PFSK-1 (cell line): ENCODE results near the gene PRR23A.

Source experiments
- FOXP2 ChIP-seq: optimal IDR thresholded peaks from 2 replicates; pipeline ENCODE3; 2011; ENCODE audit warnings: borderline replicate concordance, control low read depth, inconsistent platforms; ENCODE audit not compliant: insufficient read depth; ENCODE audit errors: extremely low read length, extremely low read depth
- POLR2AphosphoS5 ChIP-seq: IDR thresholded peaks from 2 replicates; pipeline ENCODE4 v1.6.1; 2012; ENCODE audit warnings: low read depth, mild to moderate bottlenecking, control low read depth, low read length, moderate library complexity
- SIN3A ChIP-seq: IDR thresholded peaks from 2 replicates; pipeline ENCODE4 v1.6.1; 2012; ENCODE audit warnings: mild to moderate bottlenecking, low read length, moderate library complexity, borderline replicate concordance; ENCODE audit not compliant: insufficient read depth
- TAF1 ChIP-seq: IDR thresholded peaks from 2 replicates; pipeline ENCODE4 v1.6.1; 2012; ENCODE audit warnings: low read length, control low read depth, borderline replicate concordance; ENCODE audit not compliant: insufficient read depth
- TF ChIP-seq, protein P1 (sequence below), 2 experiments: IDR thresholded peaks; 2 replicates each; pipeline versions ENCODE4 v1.6.1 to v1.8.0; 2011 to 2012; ENCODE audit warnings: low read depth in 2 of 2, low read length in 2 of 2, control low read depth in 1 of 2, inconsistent platforms in 1 of 2, mild to moderate bottlenecking in 1 of 2, moderate library complexity in 1 of 2; ENCODE audit not compliant: insufficient read depth in 1 of 2

Gene PRR23A

DNA sequence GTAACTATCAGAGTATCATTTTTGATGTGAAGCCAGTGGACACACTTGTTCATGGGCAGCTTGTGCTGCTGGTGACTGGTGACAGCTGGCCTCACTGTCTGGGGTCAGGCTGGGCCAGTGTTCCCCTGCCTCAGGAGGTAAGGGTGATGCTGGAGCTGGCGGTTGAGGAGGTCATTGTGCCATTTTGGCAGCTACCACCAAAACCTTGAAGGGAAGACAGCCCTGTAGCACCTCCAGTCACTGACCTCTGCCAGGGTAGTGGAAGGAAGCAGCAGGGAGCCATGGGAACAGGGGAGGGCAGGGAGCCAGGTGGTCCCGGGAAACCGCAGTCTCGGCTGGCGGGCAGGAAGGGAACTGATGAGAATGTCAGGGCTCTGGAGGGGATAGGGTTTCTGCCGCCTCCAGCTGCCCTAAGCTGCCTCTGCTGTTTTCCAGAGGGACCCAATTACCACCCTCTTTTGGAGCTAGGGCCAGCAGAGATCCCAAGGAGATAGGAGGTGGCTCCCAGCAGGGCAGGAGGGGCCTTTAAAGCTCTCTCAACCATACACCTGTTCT lies 34.2 kb downstream of the PRR23A start:
- no peak for TF ChIP-seq TAF1
- TF ChIP-seq FOXP2, result no peak
- no peak for TF ChIP-seq POLR2AphosphoS5
- TF ChIP-seq, protein P1, sequence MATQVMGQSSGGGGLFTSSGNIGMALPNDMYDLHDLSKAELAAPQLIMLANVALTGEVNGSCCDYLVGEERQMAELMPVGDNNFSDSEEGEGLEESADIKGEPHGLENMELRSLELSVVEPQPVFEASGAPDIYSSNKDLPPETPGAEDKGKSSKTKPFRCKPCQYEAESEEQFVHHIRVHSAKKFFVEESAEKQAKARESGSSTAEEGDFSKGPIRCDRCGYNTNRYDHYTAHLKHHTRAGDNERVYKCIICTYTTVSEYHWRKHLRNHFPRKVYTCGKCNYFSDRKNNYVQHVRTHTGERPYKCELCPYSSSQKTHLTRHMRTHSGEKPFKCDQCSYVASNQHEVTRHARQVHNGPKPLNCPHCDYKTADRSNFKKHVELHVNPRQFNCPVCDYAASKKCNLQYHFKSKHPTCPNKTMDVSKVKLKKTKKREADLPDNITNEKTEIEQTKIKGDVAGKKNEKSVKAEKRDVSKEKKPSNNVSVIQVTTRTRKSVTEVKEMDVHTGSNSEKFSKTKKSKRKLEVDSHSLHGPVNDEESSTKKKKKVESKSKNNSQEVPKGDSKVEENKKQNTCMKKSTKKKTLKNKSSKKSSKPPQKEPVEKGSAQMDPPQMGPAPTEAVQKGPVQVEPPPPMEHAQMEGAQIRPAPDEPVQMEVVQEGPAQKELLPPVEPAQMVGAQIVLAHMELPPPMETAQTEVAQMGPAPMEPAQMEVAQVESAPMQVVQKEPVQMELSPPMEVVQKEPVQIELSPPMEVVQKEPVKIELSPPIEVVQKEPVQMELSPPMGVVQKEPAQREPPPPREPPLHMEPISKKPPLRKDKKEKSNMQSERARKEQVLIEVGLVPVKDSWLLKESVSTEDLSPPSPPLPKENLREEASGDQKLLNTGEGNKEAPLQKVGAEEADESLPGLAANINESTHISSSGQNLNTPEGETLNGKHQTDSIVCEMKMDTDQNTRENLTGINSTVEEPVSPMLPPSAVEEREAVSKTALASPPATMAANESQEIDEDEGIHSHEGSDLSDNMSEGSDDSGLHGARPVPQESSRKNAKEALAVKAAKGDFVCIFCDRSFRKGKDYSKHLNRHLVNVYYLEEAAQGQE (IDR thresholded peaks at IDR 0.05; ENCODE audit: insufficient read depth in 1 of 2, low read depth in 2 of 2, low read length in 2 of 2), result no peak
- TF ChIP-seq SIN3A, result no peak

DNA sequence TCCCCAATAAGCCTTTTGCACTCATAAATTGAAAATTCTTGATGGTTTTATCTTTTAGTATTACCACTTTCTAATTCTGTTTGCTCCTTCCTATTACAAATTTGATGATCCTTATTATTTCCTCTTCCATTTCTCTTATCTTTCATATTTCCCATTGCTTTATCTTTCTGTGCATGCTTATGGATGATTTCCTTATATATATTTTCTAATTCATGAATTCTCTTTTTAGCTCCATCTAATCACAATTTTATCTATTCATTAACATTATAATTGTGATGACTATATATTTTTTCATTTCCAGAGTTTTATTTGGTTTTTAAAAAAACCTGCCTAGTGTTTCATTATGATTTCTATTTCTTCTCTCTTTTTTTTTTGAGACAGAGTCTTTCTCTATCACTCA lies 41.1 kb downstream of the PRR23A start:
- TF ChIP-seq, protein P1 (IDR thresholded peaks at IDR 0.05; ENCODE audit: insufficient read depth in 1 of 2, low read depth in 2 of 2, low read length in 2 of 2), result no peak
- TF ChIP-seq FOXP2 (no peak), SIN3A (no peak), POLR2AphosphoS5 (no peak), TAF1 (no peak)

DNA sequence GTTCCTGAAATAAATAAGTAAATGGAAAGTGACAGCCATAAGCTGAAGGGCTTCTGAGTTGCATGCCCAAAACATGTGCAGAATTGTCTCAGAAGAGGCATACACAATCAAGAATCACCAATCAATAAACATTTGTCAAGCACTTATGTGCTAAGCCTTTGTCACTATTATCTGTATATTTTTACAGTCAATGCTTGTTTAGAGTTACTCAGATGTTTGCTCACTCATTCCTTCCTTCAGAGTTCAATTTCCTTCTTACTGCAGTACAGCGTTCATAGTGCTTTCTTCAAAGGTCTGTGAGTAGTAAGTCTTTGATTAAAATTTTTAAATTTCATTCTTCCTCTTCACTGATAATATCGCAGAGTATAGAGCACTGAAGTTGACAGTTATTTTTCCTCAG lies 41.8 kb downstream of the PRR23A start:
- TF ChIP-seq FOXP2, result no peak
- TF ChIP-seq SIN3A, result no peak
- TF ChIP-seq POLR2AphosphoS5, result no peak
- TF ChIP-seq, protein P1 (IDR thresholded peaks at IDR 0.05; ENCODE audit: insufficient read depth in 1 of 2, low read depth in 2 of 2, low read length in 2 of 2), result no peak
- no peak for TF ChIP-seq TAF1

DNA sequence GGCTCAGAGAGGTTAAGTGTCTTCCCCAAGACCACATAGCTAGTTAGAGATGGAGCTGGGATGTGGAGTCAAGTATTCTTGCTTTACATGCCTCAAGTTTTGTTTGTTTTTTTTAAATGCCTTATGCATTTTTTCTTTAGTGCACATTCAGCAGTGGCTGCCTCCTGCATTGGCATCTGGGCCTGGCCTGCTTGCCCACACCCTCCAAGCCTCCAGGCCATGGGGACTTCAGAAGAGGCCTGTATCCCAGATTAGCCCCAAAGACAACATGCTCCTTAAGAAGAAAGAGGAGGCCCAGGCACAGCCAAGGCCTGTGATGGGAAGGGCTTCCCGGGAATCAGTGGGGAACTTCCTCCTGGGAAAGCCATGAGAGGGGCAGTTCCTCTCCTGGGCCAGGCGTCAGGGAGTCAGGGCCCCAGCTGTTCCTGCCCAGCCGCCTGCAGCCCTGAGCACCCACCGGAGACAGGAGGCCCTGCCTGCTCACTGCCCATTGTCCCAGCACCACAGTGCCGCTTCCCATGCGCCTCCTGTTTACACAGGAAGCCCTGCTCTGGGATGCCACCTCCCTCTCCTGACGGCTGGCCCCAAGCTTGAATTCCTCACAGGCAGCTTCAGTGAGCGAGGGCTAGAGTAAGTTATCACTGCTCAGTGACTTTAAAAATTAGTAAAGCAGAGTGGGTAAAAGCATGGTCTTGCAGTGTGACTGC lies 43.1 kb downstream of the PRR23A start:
- TF ChIP-seq TAF1 (no peak), SIN3A (no peak), POLR2AphosphoS5 (no peak), FOXP2 (no peak)
- TF ChIP-seq, protein P1 (IDR thresholded peaks at IDR 0.05; ENCODE audit: insufficient read depth in 1 of 2, low read depth in 2 of 2, low read length in 2 of 2), result no peak

DNA sequence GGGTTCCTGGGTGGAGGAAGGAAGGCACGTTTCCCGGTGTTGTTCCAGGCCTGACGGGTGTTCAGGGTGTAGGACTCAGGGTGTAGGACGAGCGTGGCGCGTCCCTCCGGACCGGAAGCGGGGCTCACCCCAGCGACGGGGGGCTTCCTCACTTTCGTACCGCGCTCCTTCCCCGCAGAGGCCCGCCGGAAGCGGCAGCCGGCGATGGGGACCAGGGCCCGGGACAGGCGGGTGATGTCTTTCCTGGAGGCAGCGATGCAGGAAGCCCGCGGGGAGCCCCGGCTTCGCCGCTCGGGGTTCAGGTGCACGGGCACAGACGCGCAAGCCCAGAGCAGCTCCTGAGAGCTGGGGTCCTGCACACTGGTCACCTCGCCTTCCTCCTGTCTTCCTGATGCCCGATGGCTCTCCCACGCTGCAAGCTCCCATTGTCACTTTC lies 45.6 kb downstream of the PRR23A start:
- TF ChIP-seq TAF1, result no peak
- TF ChIP-seq, protein P1 (IDR thresholded peaks at IDR 0.05; ENCODE audit: insufficient read depth in 1 of 2, low read depth in 2 of 2, low read length in 2 of 2), result no peak
- no peak for TF ChIP-seq POLR2AphosphoS5
- TF ChIP-seq SIN3A, result no peak
- TF ChIP-seq FOXP2, result no peak
